Retinal pigment epithelial cell (primary cell): ENCODE results near the gene ANKMY1.
"Not testable (repeated sequence)": the region's sequence is repeated elsewhere in the genome, so short reads cannot be mapped to it uniquely, and the experiment has no call there.

ENCODE experiments used
- DNase-seq: peaks from one replicate; pipeline ENCODE4 v3.0.0-alpha.2; 2010; ENCODE audit warnings: low read depth
- H3K4me3 ChIP-seq: 2 replicates; pipeline ENCODE4 v1.5.1; 2011; ENCODE audit warnings: mild to moderate bottlenecking, low read length, control low read depth, moderate library complexity
- TF ChIP-seq, protein P1 (sequence below): conservative IDR thresholded peaks from 2 replicates; pipeline ENCODE4 v1.5.1; 2011; ENCODE audit warnings: low read depth, low read length, control low read depth, inconsistent platforms

Gene ANKMY1

DNA sequence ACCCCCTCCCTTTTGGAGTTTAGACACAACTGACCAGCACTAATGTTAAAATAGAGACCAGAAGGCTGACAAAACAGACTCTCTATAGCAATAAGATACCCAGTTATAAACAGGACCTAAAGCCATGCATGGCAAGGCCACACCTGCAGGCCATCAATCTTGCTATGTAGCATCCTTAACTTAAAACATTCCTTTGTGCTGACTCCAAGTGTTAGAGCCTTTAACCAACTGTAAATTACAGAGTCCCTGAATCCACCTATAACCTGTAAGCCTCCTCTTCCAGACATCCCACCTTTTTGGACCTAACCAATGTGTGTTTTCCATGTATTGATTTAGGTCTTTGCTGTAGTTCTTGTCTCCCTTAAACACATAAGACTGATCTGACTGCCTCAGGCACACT, 17.9 kb downstream of the ANKMY1 start:
- DNase-seq: no peak
- H3K4me3 ChIP-seq: no peak overlapping the region
- TF ChIP-seq, protein P1, sequence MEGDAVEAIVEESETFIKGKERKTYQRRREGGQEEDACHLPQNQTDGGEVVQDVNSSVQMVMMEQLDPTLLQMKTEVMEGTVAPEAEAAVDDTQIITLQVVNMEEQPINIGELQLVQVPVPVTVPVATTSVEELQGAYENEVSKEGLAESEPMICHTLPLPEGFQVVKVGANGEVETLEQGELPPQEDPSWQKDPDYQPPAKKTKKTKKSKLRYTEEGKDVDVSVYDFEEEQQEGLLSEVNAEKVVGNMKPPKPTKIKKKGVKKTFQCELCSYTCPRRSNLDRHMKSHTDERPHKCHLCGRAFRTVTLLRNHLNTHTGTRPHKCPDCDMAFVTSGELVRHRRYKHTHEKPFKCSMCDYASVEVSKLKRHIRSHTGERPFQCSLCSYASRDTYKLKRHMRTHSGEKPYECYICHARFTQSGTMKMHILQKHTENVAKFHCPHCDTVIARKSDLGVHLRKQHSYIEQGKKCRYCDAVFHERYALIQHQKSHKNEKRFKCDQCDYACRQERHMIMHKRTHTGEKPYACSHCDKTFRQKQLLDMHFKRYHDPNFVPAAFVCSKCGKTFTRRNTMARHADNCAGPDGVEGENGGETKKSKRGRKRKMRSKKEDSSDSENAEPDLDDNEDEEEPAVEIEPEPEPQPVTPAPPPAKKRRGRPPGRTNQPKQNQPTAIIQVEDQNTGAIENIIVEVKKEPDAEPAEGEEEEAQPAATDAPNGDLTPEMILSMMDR: no peak

DNA sequence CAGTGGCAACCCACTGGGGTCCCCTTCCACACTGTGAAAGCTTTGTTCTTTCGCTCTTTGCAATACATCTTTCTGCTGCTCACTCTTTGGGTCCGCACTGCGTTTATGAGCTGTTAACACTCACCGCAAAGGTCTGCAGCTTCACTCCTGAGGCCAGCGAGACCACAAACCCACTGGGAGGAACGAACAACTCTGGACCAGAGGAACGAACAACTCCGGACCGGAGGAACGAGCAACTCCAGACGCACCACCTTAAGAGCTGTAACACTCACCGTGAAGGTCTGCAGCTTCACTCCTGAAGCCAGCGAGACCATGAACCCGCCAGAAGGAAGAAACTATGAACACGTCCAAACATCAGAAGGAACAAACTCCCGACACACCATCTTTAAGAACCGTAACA, 18.7 kb downstream of the ANKMY1 start:
- H3K4me3 ChIP-seq, DNase-seq: not testable (repeated sequence)

DNA sequence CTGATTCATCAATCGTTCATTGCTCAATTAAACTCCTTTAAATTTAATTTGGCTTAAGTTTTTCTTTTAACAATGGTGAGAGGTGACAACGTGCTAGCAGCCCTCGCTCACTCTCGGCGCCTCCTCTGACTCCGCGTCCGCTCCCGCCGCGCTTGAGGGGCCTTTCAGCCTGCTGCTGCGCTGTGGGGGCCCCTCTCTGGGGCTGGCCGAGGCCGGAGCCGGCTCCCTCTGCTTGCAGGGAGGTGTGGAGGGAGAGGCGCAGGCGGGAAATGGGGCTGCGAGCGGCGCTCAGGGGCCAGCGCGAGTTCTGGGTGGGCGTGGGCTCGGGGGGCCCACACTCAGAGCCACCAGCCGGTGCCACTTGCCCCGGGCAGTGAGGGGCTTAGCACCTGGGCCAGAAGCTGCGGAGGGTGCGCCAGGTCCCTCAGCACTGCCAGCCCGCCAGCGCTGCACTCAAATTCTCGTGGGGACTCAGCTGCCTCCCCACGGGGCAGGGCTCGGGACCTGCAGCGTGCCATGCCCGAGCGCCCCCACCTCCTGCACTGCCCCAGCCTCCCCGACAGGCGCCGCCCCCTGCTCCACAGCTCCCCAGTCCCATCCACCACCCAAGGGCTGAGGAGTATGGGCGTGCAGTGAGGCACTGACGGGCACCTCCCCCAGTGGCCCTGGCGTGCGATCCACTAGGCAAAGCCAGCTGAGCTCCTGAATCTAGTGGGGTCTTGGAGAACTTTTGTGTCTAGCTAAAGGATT, 19.6 kb downstream of the ANKMY1 start:
- DNase-seq: no peak
- no peak overlapping the region for H3K4me3 ChIP-seq
- TF ChIP-seq, protein P1: no peak

DNA sequence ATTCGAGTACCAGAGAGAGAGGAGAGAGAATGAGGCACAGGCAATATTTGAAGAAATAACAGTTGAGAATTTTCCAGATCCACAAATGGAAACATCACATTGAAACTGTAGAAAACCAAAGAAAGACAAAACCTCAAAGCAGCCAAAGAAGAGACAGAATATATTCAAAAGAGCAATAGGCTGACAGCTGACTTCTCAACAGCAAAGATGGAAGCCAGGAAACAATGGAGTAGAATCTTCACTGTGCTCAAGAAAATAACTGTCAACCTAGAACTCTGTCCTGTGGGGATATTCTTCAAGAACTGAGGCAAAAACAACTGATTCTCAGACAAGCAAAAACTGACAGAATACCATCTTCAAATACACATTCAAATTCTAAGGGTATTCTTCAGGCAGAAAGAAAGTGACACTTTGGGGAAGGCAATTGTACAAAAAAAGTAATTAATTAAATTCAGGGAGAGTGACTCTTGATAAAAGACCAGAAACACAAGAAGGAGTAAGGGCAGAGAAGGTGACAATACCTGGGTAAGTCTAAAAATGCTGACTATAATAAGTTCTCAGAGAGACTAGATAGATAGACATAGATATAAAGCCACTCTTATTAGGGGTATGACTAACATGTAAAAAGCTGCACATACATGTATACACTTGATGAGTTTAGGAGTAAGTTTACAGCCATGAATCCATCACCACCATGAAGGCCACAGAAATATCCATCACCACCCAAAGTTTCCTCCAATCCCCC, 25.6 kb downstream of the ANKMY1 start:
- no peak for DNase-seq
- no peak overlapping the region for H3K4me3 ChIP-seq
- TF ChIP-seq, protein P1: no peak

DNA sequence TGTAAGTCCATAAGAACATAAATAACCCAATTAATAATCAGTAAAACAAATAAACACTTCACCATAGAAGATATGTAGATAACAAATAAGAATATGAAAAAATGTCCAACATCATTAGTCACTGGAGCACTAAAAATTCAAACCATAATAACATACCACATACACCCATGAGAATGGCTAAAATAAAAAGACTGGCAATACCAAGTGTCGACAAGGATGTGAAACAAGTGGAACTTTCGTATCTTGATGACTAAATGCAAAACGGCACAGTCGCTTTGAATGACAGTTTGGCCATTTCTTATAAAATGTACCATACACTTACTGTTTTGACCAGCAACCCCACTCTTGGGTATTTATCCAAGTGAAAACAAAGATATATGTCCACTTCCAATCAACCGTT, 26.8 kb downstream of the ANKMY1 start:
- no peak overlapping the region for H3K4me3 ChIP-seq
- no peak for DNase-seq
- TF ChIP-seq, protein P1: no peak

DNA sequence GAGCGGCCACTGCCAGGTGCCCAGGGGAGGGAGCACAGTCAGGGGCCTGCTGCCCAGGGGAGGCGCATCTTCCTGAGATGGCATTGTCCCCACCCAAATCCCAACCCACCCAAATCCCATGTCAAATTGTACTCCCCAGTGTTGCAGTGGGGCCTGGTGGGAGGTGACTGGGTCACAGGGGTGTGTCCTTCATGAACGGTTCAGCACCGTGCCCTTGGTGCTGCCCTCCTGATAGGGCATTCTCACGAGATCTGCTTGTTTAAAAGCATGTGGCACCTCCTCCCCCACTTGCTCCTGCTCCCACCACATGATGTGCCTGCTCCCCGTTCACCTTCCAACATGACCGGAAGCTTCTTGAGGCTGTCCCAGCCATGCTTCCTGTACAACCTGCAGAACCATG, 27.6 kb downstream of the ANKMY1 start:
- TF ChIP-seq, protein P1: no peak

DNA sequence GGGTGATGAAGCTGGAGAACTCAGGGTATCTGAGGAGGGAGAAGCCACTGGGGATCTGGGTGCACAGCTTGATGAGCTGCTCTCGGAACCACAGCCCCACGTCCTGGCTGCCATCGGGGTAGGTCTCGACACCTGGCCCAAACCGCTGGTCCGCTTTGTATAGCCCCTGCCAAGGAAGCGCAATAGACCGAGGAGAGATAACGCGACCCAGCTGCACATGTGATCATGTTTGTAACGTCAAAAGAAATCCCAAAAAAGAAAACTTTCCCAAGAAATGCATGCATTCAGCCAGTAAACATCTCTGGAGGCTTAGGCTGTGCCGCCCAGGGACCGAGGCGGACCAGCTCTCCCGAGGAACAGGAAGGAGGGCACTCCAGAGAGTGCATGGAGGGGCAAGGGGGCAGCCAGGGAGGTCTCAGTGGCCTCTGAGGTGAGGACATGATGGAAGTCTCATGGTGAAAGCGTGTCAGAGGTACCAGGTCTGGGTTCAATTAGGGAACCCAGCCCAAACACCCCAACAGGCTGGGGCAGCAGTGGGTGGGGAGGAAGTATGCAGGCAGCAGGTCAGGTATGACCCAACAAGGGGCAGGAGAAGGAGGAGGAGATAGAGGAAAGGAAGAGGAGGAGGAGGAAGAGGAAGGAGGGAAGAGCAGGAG, 28.3 kb downstream of the ANKMY1 start:
- H3K4me3 ChIP-seq: no peak overlapping the region
- TF ChIP-seq, protein P1: no peak
- no peak for DNase-seq

More for the DNA sequence above, 27.6 kb downstream of the ANKMY1 start:
- no peak overlapping the region for H3K4me3 ChIP-seq
- no peak for DNase-seq
